Fibroblast of pulmonary artery (primary cell): Measurements from ENCODE around the gene ITGB5.
"Not testable (repeated sequence)": the region's sequence is repeated elsewhere in the genome, so short reads cannot be mapped to it uniquely, and the experiment has no call there.

ENCODE experiments used
- DNase-seq: peaks from one replicate; pipeline ENCODE4 v3.0.0-alpha.2; 2010; ENCODE audit warnings: low read depth
- H3K4me3 ChIP-seq: replicated peaks from 2 replicates; pipeline ENCODE4 v1.5.1; 2011; ENCODE audit warnings: low read depth, mild to moderate bottlenecking, control low read depth, low read length, moderate library complexity
- TF ChIP-seq, protein P1 (sequence below): IDR thresholded peaks from 2 replicates; pipeline ENCODE4 v1.5.1; 2011; ENCODE audit warnings: mild to moderate bottlenecking, control low read depth, low read length, inconsistent platforms; ENCODE audit errors: missing control alignments

Gene ITGB5

DNA sequence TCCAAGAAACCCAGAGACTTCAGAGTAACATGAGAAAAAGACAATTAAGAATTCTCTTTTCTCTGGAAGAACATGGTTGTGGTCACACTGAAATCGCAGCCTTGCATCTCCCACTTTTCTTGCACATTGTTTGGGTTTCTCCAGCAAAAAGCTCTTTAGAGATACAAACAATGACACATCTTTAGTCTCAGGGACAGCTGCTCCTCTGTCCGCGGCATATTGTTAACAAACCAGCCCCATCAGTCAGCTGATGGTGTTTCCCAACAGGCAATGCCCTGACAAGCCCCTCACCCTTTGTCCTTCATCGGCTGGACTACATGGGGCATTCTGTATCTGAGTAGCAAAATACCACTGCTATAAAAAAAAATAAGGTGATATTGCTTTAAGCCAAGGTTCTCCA, 103.5 kb downstream of the ITGB5 start:
- DNase-seq = no peak
- TF ChIP-seq, protein P1, sequence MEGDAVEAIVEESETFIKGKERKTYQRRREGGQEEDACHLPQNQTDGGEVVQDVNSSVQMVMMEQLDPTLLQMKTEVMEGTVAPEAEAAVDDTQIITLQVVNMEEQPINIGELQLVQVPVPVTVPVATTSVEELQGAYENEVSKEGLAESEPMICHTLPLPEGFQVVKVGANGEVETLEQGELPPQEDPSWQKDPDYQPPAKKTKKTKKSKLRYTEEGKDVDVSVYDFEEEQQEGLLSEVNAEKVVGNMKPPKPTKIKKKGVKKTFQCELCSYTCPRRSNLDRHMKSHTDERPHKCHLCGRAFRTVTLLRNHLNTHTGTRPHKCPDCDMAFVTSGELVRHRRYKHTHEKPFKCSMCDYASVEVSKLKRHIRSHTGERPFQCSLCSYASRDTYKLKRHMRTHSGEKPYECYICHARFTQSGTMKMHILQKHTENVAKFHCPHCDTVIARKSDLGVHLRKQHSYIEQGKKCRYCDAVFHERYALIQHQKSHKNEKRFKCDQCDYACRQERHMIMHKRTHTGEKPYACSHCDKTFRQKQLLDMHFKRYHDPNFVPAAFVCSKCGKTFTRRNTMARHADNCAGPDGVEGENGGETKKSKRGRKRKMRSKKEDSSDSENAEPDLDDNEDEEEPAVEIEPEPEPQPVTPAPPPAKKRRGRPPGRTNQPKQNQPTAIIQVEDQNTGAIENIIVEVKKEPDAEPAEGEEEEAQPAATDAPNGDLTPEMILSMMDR = no peak
- H3K4me3 ChIP-seq = no peak overlapping the region

DNA sequence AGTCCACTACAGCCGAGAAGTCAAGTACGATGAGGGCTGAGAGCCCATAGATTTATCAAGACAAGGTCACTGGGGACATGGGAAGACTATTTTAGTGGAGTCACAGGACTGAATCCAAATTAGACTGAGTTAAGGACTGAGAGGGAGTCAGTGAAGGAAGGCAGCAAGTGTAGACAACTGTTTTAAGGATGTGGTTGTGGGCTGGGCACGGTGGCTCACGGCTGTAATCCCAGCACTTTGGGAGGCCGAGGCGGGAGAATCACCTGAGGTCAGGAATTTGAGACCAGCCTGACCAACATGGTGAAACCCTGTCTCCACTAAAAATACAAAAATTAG, 104.8 kb downstream of the ITGB5 start:
- H3K4me3 ChIP-seq, DNase-seq: not testable (repeated sequence)

DNA sequence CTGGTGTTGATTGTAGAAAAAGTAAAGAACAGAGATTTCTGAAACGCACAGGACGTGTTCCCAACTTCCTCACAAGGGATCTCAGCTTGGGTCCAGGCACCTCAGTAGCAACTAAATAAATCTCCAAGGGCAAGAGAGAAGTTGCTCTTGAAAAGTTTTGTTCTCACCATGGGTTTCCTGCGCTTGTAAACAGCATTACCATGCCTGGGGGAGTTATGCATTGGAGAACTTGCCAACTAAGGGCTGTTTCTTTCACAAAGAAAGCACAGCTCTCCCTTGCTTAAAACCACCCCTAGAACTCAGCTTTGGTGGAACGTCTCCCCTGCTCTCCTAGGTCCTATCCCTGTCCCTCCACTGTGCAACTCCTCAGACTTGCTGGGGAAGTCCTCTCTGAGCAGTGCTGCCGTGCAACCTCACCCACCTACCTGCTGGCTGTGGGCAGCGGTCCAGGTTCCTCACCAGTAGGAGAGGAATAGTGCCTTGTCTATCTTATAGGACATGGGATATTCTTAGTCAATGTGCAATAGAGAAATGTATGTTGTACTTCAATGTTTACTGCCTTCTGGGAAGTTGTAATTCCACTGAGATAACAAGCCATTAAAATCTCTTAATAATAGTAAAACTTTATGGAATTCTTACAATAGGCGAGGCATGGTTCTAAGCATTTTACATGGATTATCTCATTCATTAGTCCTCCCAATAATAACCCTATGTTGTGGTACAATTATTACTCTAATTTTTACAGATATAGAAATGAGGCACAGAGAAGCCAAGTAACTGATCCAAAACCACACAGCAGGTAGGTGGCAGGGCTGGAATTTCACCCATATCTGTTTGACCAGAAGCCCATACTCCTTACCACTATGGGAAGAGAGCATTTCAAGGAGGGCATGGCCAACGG, 105.4 kb downstream of the ITGB5 start:
- no peak for DNase-seq
- TF ChIP-seq, protein P1 = no peak
- no peak overlapping the region for H3K4me3 ChIP-seq

DNA sequence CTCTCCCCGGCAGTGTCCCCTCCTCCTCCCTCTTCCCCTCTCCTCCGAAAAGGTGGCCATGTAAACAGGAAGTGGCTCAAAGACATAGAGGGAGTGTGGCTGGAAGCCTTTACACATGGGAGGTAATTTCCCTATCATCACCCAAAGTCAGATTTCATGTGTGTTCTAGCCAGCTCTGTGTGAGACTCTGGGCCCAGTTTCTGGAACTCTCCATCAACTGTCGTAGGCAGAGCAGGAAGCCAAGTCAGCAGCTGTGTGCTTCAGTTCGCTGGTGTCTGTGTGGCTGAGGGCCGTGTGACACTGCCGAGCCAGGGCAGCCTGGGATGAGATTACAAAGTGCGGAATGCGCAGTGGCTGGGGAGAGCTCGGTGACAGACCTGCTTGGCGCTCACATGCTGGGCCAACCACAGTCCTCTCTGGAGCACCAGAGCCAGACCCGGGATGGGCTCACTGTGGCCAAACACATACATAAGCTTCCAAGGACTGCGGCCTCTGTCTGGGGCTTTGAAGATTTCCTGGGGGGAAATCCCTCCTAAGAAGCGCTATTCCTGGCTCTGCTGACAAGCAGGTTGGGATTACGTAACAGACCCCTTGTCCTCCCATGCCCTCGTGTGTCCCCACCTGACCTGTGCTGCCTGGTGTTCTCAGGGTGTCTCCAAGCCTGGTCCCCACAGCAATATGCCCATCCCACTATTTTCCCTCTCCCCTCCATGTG, 106.2 kb downstream of the ITGB5 start:
- TF ChIP-seq, protein P1 = no peak
- peak; percentile 83 for DNase-seq
- H3K4me3 ChIP-seq = no peak overlapping the region

DNA sequence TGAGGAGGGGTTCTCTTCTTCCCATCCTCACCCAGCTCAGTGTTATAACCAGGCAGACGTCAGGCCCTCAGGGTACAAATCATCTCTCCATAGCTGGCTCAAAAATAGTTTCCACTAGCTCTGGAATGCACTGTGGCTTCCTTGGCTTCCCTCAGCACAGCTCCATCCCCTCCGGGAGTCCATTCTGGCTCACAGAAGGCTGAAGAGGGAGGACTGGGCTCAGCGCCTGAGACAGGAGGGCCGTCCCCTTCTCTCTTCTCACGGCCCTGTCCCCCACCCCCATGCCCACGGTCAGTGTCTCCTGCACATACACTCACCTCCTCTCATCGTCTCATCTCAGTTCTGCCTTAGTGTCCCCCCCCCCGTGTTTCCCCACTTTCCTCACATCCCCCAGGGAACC, 106.8 kb downstream of the ITGB5 start:
- TF ChIP-seq, protein P1 = no peak
- DNase-seq = peak; percentile 87
- H3K4me3 ChIP-seq = no peak overlapping the region

DNA sequence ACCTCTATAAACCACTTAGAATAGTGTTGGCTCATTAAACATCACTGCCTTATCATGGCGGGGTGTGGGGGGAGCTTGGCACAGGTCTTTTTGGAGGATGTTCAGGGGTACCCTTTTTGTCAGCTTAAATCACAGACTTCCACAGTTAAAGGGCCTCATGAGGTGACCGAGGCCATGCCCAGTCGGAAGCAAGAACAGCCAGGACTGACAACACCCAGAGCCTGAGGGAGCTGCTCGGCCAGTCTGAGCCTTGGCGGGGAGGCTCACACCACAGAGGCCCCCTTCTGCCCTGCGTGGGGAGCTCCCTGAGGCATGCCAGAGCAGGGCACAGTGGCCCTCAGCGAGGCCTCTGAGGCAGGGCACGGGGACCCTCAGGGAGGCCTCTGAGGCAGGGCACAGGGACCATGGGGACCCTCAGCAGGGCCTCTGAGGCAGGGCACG, 107.4 kb downstream of the ITGB5 start:
- no peak for DNase-seq
- TF ChIP-seq, protein P1 = no peak
- H3K4me3 ChIP-seq = no peak overlapping the region

DNA sequence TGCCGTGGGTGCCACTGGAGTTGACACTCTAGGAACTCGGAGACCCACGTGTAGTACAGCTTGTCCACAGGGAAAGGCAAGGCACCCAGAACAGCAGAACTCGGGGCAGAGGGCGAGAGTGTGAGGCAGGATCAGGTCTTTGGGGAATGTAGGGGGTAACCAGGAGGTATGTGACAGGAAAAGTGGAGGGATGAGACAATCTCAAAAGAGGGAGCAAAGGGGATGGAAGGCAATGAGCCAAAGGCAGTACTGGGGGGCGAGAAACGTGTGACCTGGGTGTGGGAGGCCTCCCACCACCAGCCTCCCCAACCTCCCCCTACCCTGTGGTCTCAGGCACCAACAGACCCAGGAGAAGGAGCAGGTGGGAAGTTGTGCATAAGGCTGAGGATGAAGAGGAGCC, 108.0 kb downstream of the ITGB5 start:
- no peak overlapping the region for H3K4me3 ChIP-seq
- no peak for DNase-seq
- TF ChIP-seq, protein P1 = no peak
